HEK293 (cell line): ENCODE measurements around the gene IFNL4.

Experiments used
- CTCF ChIA-PET: fragments of 350-600 bp; formaldehyde crosslinking; extraction: SDS; loops from one replicate; lab custom pipeline; 2021; ENCODE audit warnings: antibody characterized with exemption; lab: Yijun Ruan, JAX
- POLR2A ChIA-PET: fragments of 300-600 bp; formaldehyde crosslinking; extraction: SDS; loops from one replicate; lab custom pipeline; 2020; ENCODE audit warnings: antibody characterized with exemption, inconsistent platforms; lab: Yijun Ruan, JAX
- H3K27ac ChIP-seq: fragments of 200-500 bp; sonication (Bioruptor generic); 2 replicates; pipeline ENCODE4 v1.5.1; 2014; ENCODE audit warnings: low read depth, low read length, control low read depth, inconsistent platforms; ENCODE audit errors: extremely low read depth
- H3K36me3 ChIP-seq, 2 experiments: fragments of 200-500 bp in 1 of 2; sonication (Bioruptor generic) in 1 of 2; 1 replicate in 1 of 2; 2 replicates in 1 of 2; pipeline ENCODE4 v1.5.1; 2014 to 2017; ENCODE audit warnings: inconsistent platforms in 2 of 2, low read length in 2 of 2; ENCODE audit not compliant: control insufficient read depth in 2 of 2, insufficient read depth in 1 of 2
- H3K4me1 ChIP-seq: fragments of 200-500 bp; sonication (Bioruptor generic); 2 replicates; pipeline ENCODE4 v1.5.1; 2014; ENCODE audit warnings: mild to moderate bottlenecking, low read length, inconsistent platforms; ENCODE audit not compliant: control insufficient read depth, insufficient read depth
- H3K4me3 ChIP-seq: 2 replicates; pipeline ENCODE4 v1.5.1; 2011; ENCODE audit warnings: low read depth, mild to moderate bottlenecking, control low read depth, low read length, moderate library complexity
- H3K9me3 ChIP-seq: fragments of 200-500 bp; sonication (Bioruptor generic); 2 replicates; pipeline ENCODE4 v1.5.1; 2014; ENCODE audit warnings: low read depth, low read length, inconsistent platforms; ENCODE audit not compliant: control insufficient read depth, insufficient read depth
- IKZF3 ChIP-seq: fragments of 450-650 bp; IDR thresholded peaks from 2 replicates; pipeline ENCODE4 v1.5.0; 2018; ENCODE audit warnings: missing biosample characterization, mild to moderate bottlenecking, missing genetic modification characterization, moderate library complexity
- OVOL3 ChIP-seq: fragments of 450-650 bp; formaldehyde crosslinking; IDR thresholded peaks from 2 replicates; pipeline ENCODE4 v1.5.1; 2016; ENCODE audit warnings: missing biosample characterization, missing genetic modification characterization
- SALL2 ChIP-seq: fragments of 450-650 bp; formaldehyde crosslinking; IDR thresholded peaks from 2 replicates; pipeline ENCODE4 v1.5.0; 2017; ENCODE audit warnings: missing biosample characterization, mild to moderate bottlenecking, missing genetic modification characterization, borderline replicate concordance
- ZBTB48 ChIP-seq: fragments of 450-650 bp; formaldehyde crosslinking; IDR thresholded peaks from 2 replicates; pipeline ENCODE4 v1.5.1; 2016; ENCODE audit warnings: missing biosample characterization, missing genetic modification characterization
- ZFP3 ChIP-seq: fragments of 450-650 bp; formaldehyde crosslinking; IDR thresholded peaks from 2 replicates; pipeline ENCODE4 v1.5.1; 2016; ENCODE audit warnings: low read depth, missing biosample characterization, missing genetic modification characterization
- ZNF132 ChIP-seq: fragments of 450-650 bp; formaldehyde crosslinking; IDR thresholded peaks from 2 replicates; pipeline ENCODE4 v1.5.1; 2017; ENCODE audit warnings: missing biosample characterization, missing genetic modification characterization, borderline replicate concordance
- ZNF169 ChIP-seq: fragments of 450-650 bp; formaldehyde crosslinking; IDR thresholded peaks from 2 replicates; pipeline ENCODE4 v1.5.1; 2016; ENCODE audit warnings: missing biosample characterization, missing genetic modification characterization
- ZNF214 ChIP-seq: fragments of 450-650 bp; formaldehyde crosslinking; IDR thresholded peaks from 2 replicates; pipeline ENCODE4 v1.5.1; 2017; ENCODE audit warnings: missing biosample characterization, mild to moderate bottlenecking, missing genetic modification characterization, borderline replicate concordance
- ZNF701 ChIP-seq: fragments of 450-650 bp; formaldehyde crosslinking; IDR thresholded peaks from 2 replicates; pipeline ENCODE4 v1.5.1; 2016; ENCODE audit warnings: missing biosample characterization, missing genetic modification characterization
- ZNF785 ChIP-seq: fragments of 450-650 bp; formaldehyde crosslinking; IDR thresholded peaks from 2 replicates; pipeline ENCODE4 v1.5.1; 2016; ENCODE audit warnings: missing biosample characterization, missing genetic modification characterization
- ZNF837 ChIP-seq: fragments of 450-650 bp; formaldehyde crosslinking; IDR thresholded peaks from 2 replicates; pipeline ENCODE4 v1.5.1; 2016; ENCODE audit warnings: missing biosample characterization, missing genetic modification characterization
- TF ChIP-seq, protein P1 (sequence below): fragments of 450-650 bp; formaldehyde crosslinking; conservative IDR thresholded peaks from 2 replicates; pipeline ENCODE4 v1.5.1; 2016; ENCODE audit warnings: low read depth, missing biosample characterization, missing genetic modification characterization
- TF ChIP-seq, protein P2 (sequence below): fragments of 450-650 bp; formaldehyde crosslinking; IDR thresholded peaks from 2 replicates; pipeline ENCODE4 v1.5.1; 2017; ENCODE audit warnings: missing biosample characterization, missing genetic modification characterization
- TF ChIP-seq, protein P3 (sequence below): fragments of 450-650 bp; formaldehyde crosslinking; IDR thresholded peaks from 2 replicates; pipeline ENCODE4 v1.5.0; 2017; ENCODE audit warnings: missing biosample characterization, missing genetic modification characterization, borderline replicate concordance
- TF ChIP-seq, protein P4 (sequence below): fragments of 450-650 bp; formaldehyde crosslinking; IDR thresholded peaks from 2 replicates; pipeline ENCODE4 v1.5.1; 2016; ENCODE audit warnings: missing biosample characterization, missing genetic modification characterization

Gene IFNL4

DNA sequence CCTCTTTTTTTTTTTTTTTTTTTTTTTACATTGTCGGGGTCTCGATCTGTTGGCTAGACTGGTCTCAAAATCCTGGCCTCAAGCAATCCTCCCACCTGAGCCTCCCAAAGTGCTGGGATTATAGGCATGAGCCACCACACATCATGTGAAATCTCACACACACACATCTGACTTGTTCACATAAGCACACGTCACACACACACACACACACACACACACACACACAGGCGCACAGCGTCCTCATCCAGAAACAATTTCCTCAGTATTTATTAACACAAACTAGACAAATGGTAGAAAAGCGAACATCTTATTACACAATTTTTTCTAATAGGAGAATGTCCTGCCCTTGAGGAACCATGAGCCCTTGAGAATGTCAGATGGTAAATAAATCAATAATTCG is 39.5 kb downstream of the IFNL4 start:
- CTCF ChIA-PET: no interaction called here
- TF ChIP-seq ZNF214 (tag by site-specific recombination) (no peak), ZNF837 (tag by site-specific recombination) (no peak), ZNF701 (no peak), ZNF169 (tag by site-specific recombination) (no peak), ZNF785 (no peak), SALL2 (tag by site-specific recombination) (0 out of 2 replicates have a peak, but pooled peaks have one; percentile 26), ZFP3 (tag by site-specific recombination) (no peak), ZNF132 (tag by site-specific recombination) (no peak), IKZF3 (tag by site-specific recombination) (no peak)
- TF ChIP-seq, protein P1, sequence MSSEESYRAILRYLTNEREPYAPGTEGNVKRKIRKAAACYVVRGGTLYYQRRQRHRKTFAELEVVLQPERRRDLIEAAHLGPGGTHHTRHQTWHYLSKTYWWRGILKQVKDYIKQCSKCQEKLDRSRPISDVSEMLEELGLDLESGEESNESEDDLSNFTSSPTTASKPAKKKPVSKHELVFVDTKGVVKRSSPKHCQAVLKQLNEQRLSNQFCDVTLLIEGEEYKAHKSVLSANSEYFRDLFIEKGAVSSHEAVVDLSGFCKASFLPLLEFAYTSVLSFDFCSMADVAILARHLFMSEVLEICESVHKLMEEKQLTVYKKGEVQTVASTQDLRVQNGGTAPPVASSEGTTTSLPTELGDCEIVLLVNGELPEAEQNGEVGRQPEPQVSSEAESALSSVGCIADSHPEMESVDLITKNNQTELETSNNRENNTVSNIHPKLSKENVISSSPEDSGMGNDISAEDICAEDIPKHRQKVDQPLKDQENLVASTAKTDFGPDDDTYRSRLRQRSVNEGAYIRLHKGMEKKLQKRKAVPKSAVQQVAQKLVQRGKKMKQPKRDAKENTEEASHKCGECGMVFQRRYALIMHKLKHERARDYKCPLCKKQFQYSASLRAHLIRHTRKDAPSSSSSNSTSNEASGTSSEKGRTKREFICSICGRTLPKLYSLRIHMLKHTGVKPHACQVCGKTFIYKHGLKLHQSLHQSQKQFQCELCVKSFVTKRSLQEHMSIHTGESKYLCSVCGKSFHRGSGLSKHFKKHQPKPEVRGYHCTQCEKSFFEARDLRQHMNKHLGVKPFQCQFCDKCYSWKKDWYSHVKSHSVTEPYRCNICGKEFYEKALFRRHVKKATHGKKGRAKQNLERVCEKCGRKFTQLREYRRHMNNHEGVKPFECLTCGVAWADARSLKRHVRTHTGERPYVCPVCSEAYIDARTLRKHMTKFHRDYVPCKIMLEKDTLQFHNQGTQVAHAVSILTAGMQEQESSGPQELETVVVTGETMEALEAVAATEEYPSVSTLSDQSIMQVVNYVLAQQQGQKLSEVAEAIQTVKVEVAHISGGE: no peak
- TF ChIP-seq, protein P2, sequence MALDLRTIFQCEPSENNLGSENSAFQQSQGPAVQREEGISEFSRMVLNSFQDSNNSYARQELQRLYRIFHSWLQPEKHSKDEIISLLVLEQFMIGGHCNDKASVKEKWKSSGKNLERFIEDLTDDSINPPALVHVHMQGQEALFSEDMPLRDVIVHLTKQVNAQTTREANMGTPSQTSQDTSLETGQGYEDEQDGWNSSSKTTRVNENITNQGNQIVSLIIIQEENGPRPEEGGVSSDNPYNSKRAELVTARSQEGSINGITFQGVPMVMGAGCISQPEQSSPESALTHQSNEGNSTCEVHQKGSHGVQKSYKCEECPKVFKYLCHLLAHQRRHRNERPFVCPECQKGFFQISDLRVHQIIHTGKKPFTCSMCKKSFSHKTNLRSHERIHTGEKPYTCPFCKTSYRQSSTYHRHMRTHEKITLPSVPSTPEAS (tag by site-specific recombination): peak; percentile 63; the same call in 1 of the 2 replicates
- TF ChIP-seq, protein P3, sequence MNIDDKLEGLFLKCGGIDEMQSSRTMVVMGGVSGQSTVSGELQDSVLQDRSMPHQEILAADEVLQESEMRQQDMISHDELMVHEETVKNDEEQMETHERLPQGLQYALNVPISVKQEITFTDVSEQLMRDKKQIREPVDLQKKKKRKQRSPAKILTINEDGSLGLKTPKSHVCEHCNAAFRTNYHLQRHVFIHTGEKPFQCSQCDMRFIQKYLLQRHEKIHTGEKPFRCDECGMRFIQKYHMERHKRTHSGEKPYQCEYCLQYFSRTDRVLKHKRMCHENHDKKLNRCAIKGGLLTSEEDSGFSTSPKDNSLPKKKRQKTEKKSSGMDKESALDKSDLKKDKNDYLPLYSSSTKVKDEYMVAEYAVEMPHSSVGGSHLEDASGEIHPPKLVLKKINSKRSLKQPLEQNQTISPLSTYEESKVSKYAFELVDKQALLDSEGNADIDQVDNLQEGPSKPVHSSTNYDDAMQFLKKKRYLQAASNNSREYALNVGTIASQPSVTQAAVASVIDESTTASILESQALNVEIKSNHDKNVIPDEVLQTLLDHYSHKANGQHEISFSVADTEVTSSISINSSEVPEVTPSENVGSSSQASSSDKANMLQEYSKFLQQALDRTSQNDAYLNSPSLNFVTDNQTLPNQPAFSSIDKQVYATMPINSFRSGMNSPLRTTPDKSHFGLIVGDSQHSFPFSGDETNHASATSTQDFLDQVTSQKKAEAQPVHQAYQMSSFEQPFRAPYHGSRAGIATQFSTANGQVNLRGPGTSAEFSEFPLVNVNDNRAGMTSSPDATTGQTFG (tag by site-specific recombination): no peak
- TF ChIP-seq, protein P4, sequence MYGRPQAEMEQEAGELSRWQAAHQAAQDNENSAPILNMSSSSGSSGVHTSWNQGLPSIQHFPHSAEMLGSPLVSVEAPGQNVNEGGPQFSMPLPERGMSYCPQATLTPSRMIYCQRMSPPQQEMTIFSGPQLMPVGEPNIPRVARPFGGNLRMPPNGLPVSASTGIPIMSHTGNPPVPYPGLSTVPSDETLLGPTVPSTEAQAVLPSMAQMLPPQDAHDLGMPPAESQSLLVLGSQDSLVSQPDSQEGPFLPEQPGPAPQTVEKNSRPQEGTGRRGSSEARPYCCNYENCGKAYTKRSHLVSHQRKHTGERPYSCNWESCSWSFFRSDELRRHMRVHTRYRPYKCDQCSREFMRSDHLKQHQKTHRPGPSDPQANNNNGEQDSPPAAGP (tag by site-specific recombination): no peak

DNA sequence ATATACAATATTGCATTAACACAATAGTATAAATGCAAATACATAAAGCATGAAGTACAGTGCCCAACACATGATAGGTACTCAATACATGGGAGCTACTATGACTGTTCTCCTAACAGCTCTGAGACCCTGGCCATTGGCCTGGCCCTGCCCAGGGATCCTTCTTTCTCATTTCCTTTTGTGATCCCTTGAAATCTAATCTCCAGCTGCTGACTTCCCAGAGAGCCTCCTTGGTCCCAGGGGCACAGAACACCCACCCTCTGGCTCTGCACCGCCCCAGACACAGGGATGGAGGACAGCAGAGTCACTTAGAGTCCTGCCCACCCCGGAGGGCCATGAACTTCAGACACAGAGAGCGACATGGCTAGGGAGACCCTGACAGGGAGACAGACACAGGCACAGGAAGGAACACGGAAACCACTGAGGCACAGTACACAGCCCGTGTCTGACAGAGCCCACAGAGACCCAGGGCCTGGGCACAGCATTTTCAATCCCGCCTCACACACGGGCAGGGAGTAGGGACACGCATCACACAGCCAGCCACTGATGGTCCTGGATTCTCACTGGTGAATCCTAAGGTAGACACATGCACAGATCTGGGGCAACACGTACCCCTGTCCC is 40.4 kb downstream of the IFNL4 start:
- TF ChIP-seq OVOL3 (no peak), ZBTB48 (tag by site-specific recombination) (peak; percentile 85)
- TF ChIP-seq, all 188 proteins: peak for 1
- Histone ChIP-seq H3K4me1 (peaks cover 10% of the 10 kb centered on the region), H3K27ac (no peak overlapping the region), H3K36me3 (no peaks in the 10 kb centered on the region), H3K9me3 (no peaks in the 10 kb centered on the region), H3K4me3 (no peak overlapping the region)
- POLR2A ChIA-PET: interaction anchor here (0.7 kb wide), 2 partner anchors 102 to 104 kb away, joined by 3 read pairs; no protein-coding TSS in a partner anchor
- CTCF ChIA-PET: interaction anchor here (0.6 to 4.0 kb wide), 3 partner anchors 21 to 687 kb away, joined by 3 to 24 read pairs (median 4); no protein-coding TSS in a partner anchor

More for the DNA sequence above, 39.5 kb downstream of the IFNL4 start:
- Histone ChIP-seq H3K4me3 (no peak overlapping the region), H3K36me3 (no peaks in the 10 kb centered on the region; a peak in 1 of 3 replicates), H3K27ac (no peak overlapping the region), H3K9me3 (no peaks in the 10 kb centered on the region), H3K4me1 (peaks cover 10% of the 10 kb centered on the region)
- POLR2A ChIA-PET: interaction anchor here (0.6 to 0.7 kb wide), 2 partner anchors 90 to 103 kb away, joined by 3 read pairs; no protein-coding TSS in a partner anchor
